SK-MEL-5 (cell line): ENCODE measurements around the gene TLE2. TPM values are rescaled to one million over a fixed set of nuclear protein-coding genes. Genes with fewer than 3 reads are reported as not detected.
"Not testable (repeated sequence)": the region's sequence is repeated elsewhere in the genome, so short reads cannot be mapped to it uniquely, and the experiment has no call there.

Source experiments
- DNase-seq: peaks from one replicate; pipeline ENCODE4 v3.0.0-alpha.2; 2016; ENCODE audit warnings: low read depth, low spot score
- in situ Hi-C: cut with HindIII; loops from 2 replicates; pipeline ENCODE4 v1.10.0; 2016; ENCODE audit warnings: low sequenced_read_pairs, high pct_unique_total_duplicates, low pct_unique_long_range_greater_than_20kb
- total RNA-seq: library from RNA; depleted of rRNA; stranded (reverse); fragments of >200 nt; shearing (Covaris generic); gene quantifications from 2 replicates; pipeline ENCODE4 v1.2.3, GENCODE V29; 2014

Gene TLE2
- total RNA-seq, 1 experiment from 2014 or later = 2.2 TPM

DNA sequence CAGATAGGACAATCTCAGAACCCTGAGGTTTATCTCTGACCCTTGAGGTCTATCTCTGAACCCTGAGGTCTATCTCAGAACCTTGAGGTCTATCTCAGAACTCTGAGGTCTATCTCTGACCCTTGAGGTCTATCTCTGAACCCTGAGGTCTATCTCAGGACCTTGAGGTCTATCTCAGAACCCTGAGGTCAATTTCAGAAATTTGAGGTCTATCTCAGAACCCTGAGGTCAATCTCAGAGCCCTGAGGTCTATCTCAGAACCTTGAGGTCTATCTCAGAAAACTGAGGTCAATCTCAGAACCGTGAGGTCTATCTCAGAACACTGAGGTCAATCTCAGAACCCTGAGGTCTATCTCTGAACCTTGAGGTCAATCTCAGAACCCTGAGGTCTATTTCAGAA is 2.3 kb downstream of the TLE2 start:
- in situ Hi-C loops = no loop called here
- DNase-seq = no peak

DNA sequence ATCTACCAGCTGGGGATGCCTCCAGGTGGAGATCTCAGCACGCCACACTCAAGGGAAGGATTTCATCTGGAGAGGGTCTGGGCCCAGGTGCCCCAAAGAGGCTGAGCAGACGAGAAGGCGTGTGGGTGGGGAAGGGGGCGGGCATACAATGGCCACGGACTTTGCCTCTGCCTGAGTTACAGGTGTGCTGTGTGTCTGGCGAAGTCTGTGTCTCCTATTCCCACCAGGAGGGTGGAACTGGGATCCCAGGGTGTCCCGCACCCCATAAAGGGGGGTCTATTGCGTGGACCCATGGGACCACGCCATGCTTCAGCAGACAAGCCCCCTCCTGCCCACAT is 3.6 kb downstream of the TLE2 start:
- no peak for DNase-seq

DNA sequence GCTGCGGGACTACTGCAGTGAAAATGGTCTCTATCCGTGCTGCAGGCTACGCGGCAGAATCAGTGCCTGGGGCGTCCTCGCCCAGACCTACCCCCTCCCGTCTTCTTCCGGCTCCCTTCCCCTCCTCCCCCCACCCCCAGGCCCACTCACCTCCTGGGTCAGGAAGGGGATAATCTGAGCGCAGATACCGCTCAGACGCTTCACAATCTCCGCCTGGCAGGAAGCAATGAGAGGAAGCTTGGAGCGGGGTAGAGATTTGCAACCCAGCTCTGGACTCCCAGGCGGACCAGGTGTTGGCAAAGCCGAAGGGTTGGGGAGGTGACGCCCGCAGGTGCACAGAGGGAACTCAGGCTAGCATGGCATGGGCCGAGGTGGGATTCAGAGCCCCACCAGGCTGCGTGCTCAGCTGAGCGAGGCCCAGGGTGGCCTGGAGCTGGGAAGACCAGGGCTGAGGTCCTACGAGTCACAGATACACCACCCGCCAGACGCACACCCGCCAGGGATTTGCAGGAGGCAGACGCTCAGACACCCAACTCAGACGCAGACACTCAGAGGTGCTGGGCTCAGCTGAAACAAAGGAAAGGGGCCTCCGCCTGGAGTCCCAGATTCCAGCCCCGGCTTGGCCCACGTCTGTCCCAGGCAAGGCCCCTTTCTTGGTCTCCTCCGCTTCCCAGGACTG is 4.1 kb downstream of the TLE2 start:
- DNase-seq = no peak
- in situ Hi-C loops = no loop called here

More for the DNA sequence above, 3.6 kb downstream of the TLE2 start:
- in situ Hi-C loops = no loop called here

DNA sequence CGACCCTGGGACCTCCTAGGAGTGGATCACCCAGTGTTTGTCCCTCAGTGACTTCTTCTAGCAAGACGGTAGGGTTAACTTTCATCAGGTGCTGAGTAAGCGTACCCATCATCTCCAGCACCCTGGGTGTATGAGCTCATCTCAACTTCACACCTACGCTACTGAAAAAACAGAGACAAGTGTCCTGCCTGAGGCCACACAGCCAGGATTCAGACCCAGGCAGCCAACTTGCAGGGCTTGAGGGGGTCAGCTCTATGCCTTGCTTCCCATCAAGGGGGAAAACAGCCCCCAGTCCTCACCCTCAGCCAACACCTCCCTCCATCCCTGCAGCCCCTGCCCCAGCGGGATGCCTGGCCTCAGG is 4.6 kb downstream of the TLE2 start:
- no peak for DNase-seq

DNA sequence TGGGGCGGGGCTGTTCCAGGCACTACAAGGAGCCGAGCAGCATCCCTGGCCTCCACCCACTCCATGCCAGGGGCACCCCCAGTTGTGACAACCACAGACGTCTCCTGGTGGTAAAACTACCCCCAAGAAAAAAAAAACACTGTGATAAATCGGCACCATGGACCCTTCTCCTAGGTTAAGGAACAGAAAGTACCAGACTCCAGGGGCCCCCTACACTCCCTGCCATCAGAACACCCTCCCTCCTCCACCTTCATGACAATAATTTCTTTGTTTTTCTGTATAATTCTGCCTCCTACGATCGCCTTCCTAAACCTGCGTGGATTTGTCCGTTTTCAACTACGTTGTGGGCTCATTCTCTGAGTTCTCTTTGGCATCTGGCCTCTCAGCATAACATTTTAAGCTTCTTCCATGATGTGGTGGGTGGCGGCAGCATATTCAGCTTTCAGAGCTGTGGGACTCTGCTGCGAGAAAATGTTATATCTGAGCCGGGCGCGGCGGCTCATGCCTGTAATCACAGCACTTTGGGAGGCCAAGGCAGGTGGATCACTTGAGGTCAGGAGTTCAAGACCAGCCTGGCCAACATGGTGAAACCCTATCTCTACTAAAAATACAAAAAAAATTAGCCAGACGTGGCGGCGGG is 8.6 kb downstream of the TLE2 start:
- DNase-seq = no peak
- in situ Hi-C loops = no loop called here

More for the DNA sequence above, 4.6 kb downstream of the TLE2 start:
- in situ Hi-C loops = no loop called here

DNA sequence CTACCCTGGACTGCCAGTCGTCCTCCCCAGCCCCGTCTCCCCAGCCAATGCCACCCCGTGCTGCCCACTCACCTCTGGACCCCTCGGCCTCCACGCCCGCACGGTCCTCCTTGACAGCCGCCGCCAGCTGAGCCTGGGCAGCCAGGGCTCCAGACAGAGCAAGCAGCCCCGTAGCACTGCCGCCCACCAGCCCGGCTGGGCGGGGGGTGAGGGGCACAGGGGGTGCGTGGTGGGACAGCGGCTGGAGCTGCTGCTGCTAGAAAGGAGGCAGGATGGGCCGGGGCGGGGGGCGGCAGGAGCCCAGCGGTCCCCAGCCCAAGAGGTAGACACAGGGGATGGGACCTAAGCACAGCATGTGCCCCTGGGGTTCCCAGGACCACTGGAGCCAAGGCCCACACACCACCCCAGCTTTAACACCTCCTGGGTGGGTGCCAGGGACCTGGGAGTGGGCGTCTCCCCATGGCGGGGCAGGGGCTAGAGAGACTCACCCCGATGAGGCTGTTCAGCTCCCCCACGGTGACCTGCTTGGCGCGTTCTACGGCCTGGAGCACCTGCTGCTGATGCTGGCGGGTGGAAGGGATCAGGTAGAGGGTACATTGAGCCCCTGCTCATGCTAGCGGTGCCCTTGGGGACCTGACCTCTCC is 9.7 kb downstream of the TLE2 start:
- no peak for DNase-seq
- in situ Hi-C loops = no loop called here

DNA sequence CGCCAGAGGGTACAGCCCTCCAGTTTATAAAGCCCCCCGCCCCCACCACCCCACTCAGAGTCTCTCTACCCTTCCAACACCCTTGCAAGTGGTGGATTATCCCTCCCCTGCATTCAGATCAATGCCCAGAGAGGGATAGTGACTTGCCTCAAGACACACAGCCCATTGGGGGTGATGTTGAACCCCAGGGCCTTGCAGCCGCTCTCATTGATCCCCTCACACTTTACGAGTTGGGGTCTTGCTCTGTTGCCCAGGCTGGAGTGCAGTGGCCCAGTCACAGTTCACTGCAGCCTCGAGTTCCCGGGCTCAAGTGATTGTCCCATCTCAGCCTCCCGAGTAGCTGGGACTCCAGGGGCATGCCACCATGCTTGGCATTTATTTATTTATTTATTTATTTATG is 11.2 kb downstream of the TLE2 start:
- no peak for DNase-seq
- in situ Hi-C loops = no loop called here

DNA sequence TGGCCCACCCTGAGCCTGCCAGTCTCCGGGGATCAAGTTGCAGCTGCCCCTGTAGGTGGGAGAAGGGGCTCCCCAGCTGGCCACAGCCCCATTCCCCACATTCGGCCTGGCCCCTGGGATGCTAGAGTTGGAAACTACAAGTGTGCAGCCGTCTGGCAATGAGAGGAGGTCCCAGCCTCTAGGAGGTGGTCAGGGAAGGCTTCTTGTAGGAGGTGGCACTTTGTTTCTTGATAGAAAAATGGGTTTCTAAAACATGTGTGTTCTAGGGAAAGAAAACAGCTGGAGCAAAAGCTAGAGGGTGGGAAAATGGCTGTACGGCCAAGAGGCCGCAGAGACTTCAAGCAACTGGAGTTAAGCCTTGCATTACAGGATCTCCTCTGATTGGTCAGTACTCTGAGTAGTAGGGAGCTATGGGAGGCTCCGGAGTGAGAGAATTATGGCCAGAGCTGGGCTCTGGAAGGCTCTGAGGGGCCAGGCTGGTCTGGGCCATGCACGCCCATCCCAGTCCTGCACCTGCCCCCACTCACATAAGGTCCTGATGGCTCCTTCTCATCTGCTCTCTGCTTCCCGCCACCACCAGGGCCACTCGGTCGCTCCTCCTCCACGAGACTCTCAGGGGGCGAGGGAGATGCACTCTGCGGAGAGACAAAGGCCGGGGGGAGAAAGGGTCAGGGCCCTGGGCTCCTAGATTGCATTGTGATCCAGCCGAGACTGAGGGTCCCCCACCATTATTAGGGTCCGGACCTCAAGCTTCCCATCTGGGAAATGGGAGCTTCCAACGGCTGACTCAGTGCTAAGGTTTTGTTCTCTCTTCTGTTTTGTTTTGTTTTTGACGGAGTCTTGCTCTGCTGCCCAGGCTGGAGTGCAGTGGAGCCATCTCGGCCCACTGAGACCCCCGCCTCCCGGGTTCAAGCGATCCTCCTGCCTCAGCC is 13.7 kb downstream of the TLE2 start:
- in situ Hi-C loops = no loop called here
- DNase-seq = no peak

DNA sequence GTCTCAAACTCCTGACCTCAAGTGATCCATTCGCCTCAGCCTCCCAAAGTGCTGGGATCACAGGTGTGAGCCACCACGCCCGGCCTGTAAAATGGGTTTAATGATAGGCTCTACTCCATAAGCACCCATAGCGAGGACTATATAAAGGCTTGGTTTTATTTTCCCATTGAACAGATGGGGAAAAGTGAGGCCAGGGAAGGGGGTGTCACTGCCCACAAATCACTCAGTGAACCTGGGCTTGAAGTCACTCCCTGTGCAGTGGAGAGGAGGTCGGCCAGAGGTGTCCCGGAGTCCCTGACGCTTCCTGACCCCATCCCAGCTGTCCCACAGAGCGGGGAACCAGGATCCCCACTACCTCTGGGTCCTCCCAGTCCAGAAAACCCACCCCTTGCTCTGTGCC is 14.9 kb downstream of the TLE2 start:
- DNase-seq = no peak
- in situ Hi-C loops = no loop called here

DNA sequence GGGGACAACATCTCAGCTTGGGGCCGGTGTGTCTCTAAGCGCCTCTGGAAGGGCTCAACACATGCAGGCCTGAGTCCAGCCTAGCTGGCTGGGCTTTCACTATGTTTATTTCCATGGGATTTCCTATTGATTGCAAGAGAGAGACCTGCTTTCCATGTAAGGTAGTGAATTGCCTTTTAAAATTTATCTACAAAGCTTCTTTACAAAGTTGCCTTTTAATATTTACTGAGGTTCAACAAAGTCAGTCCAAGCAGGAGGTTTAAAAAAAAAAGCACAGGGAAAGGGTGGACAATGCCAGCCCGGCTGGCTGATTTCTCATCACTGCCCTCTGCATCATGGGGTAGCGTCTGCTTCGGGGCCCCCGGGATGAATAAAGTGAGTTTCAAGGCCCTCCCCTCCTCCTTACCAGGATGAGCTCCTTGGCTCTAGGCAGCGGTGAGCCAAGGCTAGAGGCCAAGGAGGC is 15.8 kb downstream of the TLE2 start:
- DNase-seq = no peak
- in situ Hi-C loops = no loop called here

DNA sequence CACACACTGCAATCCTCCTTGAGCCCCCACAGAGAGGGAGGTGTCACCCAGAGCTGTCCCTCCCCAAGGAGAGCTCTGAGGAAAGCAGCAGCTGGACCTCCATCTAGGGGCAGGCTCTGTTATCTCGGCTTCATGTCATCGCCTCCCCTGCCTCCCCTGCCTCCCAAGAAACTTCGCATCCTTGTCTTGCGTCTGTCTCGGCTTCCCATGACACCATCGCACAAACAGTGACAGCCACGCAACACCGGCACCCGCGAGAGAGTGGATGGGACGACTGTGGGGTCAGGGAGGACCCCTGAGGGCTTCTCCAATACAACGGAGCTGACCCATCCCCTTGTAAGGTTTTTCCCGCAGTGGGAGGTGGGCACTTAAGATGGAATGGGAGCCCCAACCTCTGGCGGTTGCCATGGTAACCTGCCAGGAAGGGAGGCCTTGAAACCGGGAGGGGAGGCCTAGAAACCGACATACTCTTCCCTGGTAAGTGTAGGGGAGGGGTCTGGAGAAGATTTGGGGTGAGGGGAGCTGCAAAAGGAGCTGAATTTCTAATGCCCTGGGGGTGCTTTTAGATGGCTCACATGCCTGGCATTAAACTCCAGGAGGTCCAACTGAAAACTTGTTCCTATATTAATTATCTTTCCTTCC is 16.3 kb downstream of the TLE2 start:
- DNase-seq = no peak

DNA sequence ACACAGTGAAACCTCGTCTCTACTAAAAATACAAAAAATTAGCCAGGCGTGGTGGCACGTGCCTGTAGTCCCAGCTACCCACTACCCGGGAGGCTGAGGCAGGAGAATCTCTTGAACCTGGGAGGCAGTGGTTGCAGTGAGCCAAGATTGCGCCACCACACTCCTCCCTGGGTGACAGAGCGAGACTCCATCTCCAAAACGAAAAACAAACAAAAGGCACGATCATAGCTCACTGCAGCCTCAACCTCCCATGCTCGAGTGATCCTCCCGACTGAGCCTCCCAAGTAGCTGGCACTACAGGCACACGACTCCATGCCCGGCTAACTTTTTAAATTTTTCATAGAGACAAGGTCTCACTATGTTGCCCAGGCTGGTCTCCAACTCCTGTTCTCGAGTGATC is 17.0 kb downstream of the TLE2 start:
- in situ Hi-C loops, DNase-seq: not testable (repeated sequence)

More for the DNA sequence above, 16.3 kb downstream of the TLE2 start:
- in situ Hi-C loops = no loop called here

DNA sequence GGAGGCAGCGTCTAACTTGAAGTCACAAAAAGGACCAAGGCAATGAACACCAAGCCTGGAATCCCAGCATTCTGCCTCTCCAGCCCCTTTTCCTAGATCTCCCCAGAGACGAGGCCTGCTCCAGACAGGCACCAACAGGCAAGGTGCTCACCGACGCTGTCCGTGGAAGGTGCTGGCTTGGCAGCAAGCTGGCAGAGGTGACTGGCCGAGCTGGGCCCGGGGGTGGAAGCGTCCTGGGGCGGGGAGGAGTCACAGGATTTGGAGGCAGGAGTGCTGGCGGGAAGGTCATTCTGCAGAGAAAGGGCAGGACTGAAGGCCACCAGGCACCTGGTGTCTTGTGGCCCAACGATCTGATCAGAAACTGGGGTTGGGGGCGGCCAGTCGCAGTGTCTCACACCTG is 18.2 kb downstream of the TLE2 start:
- in situ Hi-C loops = no loop called here
- DNase-seq = no peak

DNA sequence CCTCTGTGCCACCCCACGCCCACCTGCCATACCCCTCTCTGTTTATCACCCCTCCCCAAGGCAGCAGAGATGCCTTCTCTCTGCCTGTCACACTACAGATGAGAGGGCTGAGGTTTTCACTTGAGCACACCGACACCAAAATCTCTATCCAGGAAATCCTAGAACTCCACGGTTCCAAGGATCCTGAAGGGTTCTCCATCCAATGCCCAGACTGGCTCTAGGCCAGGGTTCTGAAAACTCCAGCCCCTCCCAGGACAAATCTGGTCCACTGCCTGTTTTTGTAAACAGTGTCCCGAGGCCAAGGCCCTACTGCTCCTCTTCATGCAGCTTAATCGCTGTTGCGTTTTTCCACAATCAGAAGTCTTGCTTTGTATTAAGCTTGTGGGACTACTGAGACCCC is 20.1 kb downstream of the TLE2 start:
- in situ Hi-C loops = no loop called here
- no peak for DNase-seq

DNA sequence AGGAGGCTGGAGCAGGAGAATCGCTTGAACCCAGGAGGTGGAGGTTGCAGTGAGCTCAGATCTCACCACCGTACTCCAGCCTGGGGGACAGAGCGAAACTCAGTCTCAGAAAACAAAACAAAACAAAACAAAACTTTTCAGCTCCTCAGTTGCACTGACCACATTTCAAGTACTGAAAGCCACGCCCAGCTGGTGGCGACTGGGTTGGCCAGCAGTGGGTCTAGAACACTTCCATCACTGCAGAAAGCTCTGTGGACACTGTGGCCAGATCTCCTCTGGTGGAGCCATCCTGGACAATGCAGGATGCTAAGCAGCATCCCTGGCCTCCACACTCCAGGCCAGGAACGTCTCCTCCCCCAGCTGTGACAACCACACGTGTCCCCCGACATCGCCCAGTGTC is 21.1 kb downstream of the TLE2 start:
- in situ Hi-C loops = no loop called here
- no peak for DNase-seq

DNA sequence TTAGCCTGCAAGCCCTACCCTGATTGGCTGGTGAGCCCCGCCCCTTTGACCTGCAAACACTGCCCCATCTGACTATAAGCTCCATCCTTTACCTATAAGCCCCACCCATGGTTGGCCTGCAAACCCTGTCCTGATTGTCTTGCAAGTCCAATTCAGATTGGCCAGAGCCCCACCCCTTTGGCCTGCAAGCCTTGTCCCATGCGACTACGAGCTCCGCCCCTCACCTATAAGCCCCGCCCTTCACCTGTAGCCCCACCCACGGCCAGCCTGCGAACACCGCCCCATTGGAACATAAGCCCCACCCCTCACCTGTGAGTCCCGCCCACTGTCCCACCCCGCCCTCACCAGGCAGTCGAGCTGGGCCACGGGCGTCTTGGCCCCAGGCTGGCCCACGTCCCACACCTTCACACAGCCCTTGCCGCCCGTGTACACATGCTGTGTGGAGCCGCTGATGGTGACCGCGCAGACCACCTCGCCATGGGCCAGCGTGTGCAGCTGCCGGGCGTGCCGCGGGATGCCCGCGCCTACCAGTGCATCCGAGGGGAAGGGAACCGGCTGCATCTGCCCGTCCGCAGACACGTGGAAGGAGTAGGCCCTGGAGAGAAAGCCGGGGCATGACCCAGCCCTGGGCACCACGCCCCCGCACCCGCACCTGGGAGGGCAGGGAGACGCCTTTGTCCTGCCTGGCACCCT is 22.9 kb downstream of the TLE2 start:
- in situ Hi-C loops = no loop called here
- peak; percentile 19 for DNase-seq

DNA sequence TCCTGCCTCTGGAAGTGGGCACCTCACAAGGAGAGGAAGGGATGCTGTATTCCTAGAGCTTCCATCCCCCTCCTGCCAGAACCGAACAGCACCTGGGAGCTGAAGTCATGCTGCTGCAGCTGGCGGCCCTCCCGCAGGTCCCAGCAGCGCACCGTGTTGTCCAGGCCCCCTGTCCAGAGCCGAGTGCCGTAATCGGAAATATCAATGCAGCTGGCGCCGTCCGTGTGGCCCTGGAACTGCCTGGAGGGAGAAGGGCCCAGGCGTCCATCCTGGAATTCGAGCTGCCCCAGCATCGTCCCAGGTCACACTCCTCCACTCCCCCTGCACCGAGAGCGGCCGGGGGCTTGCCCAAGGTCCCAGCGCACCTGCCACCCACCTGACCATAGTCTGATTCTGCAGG is 23.7 kb downstream of the TLE2 start:
- DNase-seq = no peak
- in situ Hi-C loops = no loop called here
